Liver (tissue), 5 donors: ENCODE results near the gene HOXD11. TPM values are rescaled to one million over a fixed set of nuclear protein-coding genes. Genes with fewer than 3 reads are reported as not detected.

ENCODE experiments used
- polyA plus RNA-seq, 2 donors: library from polyadenylated mRNA; stranded (reverse) in 1 of 2; unstranded in 1 of 2; fragments of 200-250 nt in 1 of 2; fragments of >200 nt in 1 of 2; fragmentation: Nextera tagmentation in 1 of 2; extraction: Ambion mirVana in 1 of 2; gene quantifications; one replicate each; pipeline versions ENCODE4 v1.2.1 to v1.2.3, GENCODE V29; 2013 to 2015
- small RNA-seq: library from RNA; depleted of rRNA; stranded (forward); fragments of <200 nt; gene quantifications from one replicate; pipeline ENCODE3, GENCODE V24; 2014
- total RNA-seq, 2 donors: library from RNA; depleted of rRNA; stranded (reverse); fragments of >200 nt; gene quantifications; one replicate each; pipeline ENCODE4 v1.2.3, GENCODE V29; 2014
- donor health status: healthy.
- donor health status: healthy.
- donor health status: healthy.

The HOXD11 gene
- total and polyA plus RNA-seq, 4 donors = not detected

Small RNA genes lying within 50 kb of the gene (small RNA-seq; reads per million reads assigned to genes)
- gene MIR10B = 694 reads per million, percentile 99 among the genes with 10 or more reads in this experiment

Other genes with a start within 250 kb of the HOXD11 start
- gene LNPK, start 105.0 kb upstream of the HOXD11 start, total RNA-seq = 10 to 100 TPM; 17.3 to 25.2 TPM
- gene LNPK, start 105.0 kb upstream of the HOXD11 start, polyA plus RNA-seq = 1 to 10 TPM; 5.5 to 5.7 TPM
- not detected for gene EVX2, start 23.3 kb upstream of the HOXD11 start, total RNA-seq
- not detected for gene EVX2, start 23.3 kb upstream of the HOXD11 start, polyA plus RNA-seq
- gene HOXD13, start 14.6 kb upstream of the HOXD11 start, total RNA-seq = not detected
- not detected for gene HOXD13, start 14.6 kb upstream of the HOXD11 start, polyA plus RNA-seq
- gene HOXD12, start 7.5 kb upstream of the HOXD11 start, total RNA-seq = not detected
- gene HOXD12, start 7.5 kb upstream of the HOXD11 start, polyA plus RNA-seq = not detected
- not detected for gene HOXD10, start 9.5 kb downstream of the HOXD11 start, total RNA-seq
- not detected for gene HOXD10, start 9.5 kb downstream of the HOXD11 start, polyA plus RNA-seq
- gene HOXD9, start 15.4 kb downstream of the HOXD11 start, total RNA-seq = not detected
- under 1 TPM in 1 of 2 donors, not detected in 1; 0.07 TPM for gene HOXD9, start 15.4 kb downstream of the HOXD11 start, polyA plus RNA-seq
- under 1 TPM; 0.08 to 0.19 TPM for gene HOXD8, start 22.4 kb downstream of the HOXD11 start, total RNA-seq
- gene HOXD8, start 22.4 kb downstream of the HOXD11 start, polyA plus RNA-seq = under 1 TPM in 1 of 2 donors, not detected in 1; 0.06 TPM
- gene HOXD4, start 44.3 kb downstream of the HOXD11 start, total RNA-seq = not detected
- gene HOXD4, start 44.3 kb downstream of the HOXD11 start, polyA plus RNA-seq = not detected
- not detected for gene HOXD3, start 50.0 kb downstream of the HOXD11 start, total RNA-seq
- not detected for gene HOXD3, start 50.0 kb downstream of the HOXD11 start, polyA plus RNA-seq
- gene HOXD1, start 81.4 kb downstream of the HOXD11 start, total RNA-seq = not detected
- gene HOXD1, start 81.4 kb downstream of the HOXD11 start, polyA plus RNA-seq = not detected
- 10 to 100 TPM; 11.8 to 12.1 TPM for gene MTX2, start 162.2 kb downstream of the HOXD11 start, total RNA-seq
- 10 to 100 TPM; 13.3 to 23.5 TPM for gene MTX2, start 162.2 kb downstream of the HOXD11 start, polyA plus RNA-seq